Spleen (tissue), 11 donors: Measurements from ENCODE around the gene DDX20. TPM values are rescaled to one million over a fixed set of nuclear protein-coding genes. Genes with fewer than 3 reads are reported as not detected.

ENCODE experiments used
- DNase-seq: peaks from one replicate; pipeline ENCODE4 v3.0.0-alpha.2; 2020
- H3K27ac ChIP-seq, 8 donors: fragments of 200-600 bp; sonication (generic) in 7 of 8; 1 replicate in 4 of 8; 2 replicates in 4 of 8; pipeline versions ENCODE4 v1.5.0 to v1.8.0; 2016 to 2021; ENCODE audit warnings: inconsistent platforms in 4 of 8, mild to moderate bottlenecking in 4 of 8, moderate library complexity in 1 of 8
- H3K27me3 ChIP-seq, 7 donors: fragments of 200-600 bp; sonication (generic) in 6 of 7; replicated peaks in 1 of 7; 1 replicate in 4 of 7; 2 replicates in 3 of 7; pipeline versions ENCODE4 v1.5.0 to v1.8.0; 2016 to 2021; ENCODE audit warnings: inconsistent platforms in 3 of 7, mild to moderate bottlenecking in 1 of 7
- H3K36me3 ChIP-seq, 6 donors: fragments of 200-600 bp; sonication (generic) in 5 of 6; 1 replicate in 4 of 6; 2 replicates in 2 of 6; pipeline versions ENCODE4 v1.5.0 to v1.8.0; 2016 to 2021; ENCODE audit warnings: inconsistent platforms in 2 of 6
- H3K4me1 ChIP-seq, 6 donors: fragments of 200-600 bp; sonication (generic) in 5 of 6; 1 replicate in 3 of 6; 2 replicates in 3 of 6; pipeline versions ENCODE4 v1.5.0 to v1.8.0; 2016 to 2021; ENCODE audit warnings: inconsistent platforms in 3 of 6
- H3K4me3 ChIP-seq, 8 donors: fragments of 200-600 bp; sonication (generic) in 7 of 8; 1 replicate in 4 of 8; 2 replicates in 4 of 8; pipeline versions ENCODE4 v1.5.0 to v1.8.0; 2016 to 2021; ENCODE audit warnings: inconsistent platforms in 4 of 8, mild to moderate bottlenecking in 4 of 8, moderate library complexity in 2 of 8
- H3K9me3 ChIP-seq, 8 donors: fragments of 200-600 bp; sonication (generic) in 7 of 8; 1 replicate in 4 of 8; 2 replicates in 4 of 8; pipeline versions ENCODE4 v1.5.0 to v1.8.0; 2016 to 2021; ENCODE audit warnings: inconsistent platforms in 4 of 8
- CTCF ChIP-seq, 11 experiments: fragments of 200-600 bp in 7 of 11; fragments of 450-650 bp in 4 of 11; sonication (generic) in 4 of 11; IDR thresholded peaks in 8 of 11; conservative IDR thresholded peaks in 3 of 11; 1 replicate in 7 of 11; 2 replicates in 4 of 11; pipeline versions ENCODE4 v1.4.0 to v1.8.0; 2016 to 2021; ENCODE audit warnings: antibody characterized with exemption in 11 of 11, inconsistent platforms in 4 of 11, mild to moderate bottlenecking in 1 of 11
- POLR2A ChIP-seq, 3 donors: fragments of 450-650 bp; IDR thresholded peaks; one replicate each; pipeline ENCODE4 v1.5.1; 2017; ENCODE audit warnings: antibody characterized with exemption in 3 of 3, mild to moderate bottlenecking in 1 of 3
- POLR2AphosphoS5 ChIP-seq, 3 donors: sonication (generic); formaldehyde crosslinking; IDR thresholded peaks; one replicate each; pipeline ENCODE4 v1.5.1; 2017; ENCODE audit warnings: antibody characterized with exemption in 3 of 3
- WGBS, 5 donors: extraction: QIAGEN DNeasy Blood & Tissue Kit in 3 of 5; methylation state at CpG; one replicate each; pipeline versions ENCODE4 v1.1.5 to v1.1.7; 2013 to 2018; 5-methylcytosine and 5-hydroxymethylcytosine counted together
- intact Hi-C: fragments of 100-400 bp; cut with DNase I; formaldehyde crosslinking; loops from one replicate; pipeline ENCODE4 v1.15.0; 2023; ENCODE audit warnings: low total_unique reads
- polyA plus RNA-seq, 3 donors: library from polyadenylated mRNA; stranded (reverse); fragments of 200-250 nt; gene quantifications; one replicate each; pipeline ENCODE4 v1.2.1, GENCODE V29; 2013
- total RNA-seq, 7 donors: library from RNA; depleted of rRNA in 3 of 7; stranded (reverse); fragments of >200 nt in 3 of 7; fragmentation: NEBNext Ultra II Directional in 4 of 7; extraction: Animal tissue kit (Norgen Biotek cat#: 25700) in 4 of 7; gene quantifications; one replicate each; pipeline versions ENCODE4 v1.1.0 to v1.2.1, GENCODE V29; 2016 to 2021
- donor health status: healthy with polysubstance abuse.
- donor health status: DM: no; HTN: no; CAD: no; lungs with moderate emphysema.
- donor health status: DM: no; HTN: no; CAD: no.
- donor health status: Bipolar disorder and iron deficiency.
- donor health status: healthy.
- donor health status: DM: no; HTN: no; CAD: no.
- donor health status: DM: yes; HTN: yes; CAD: no.

DDX20 gene
- total and polyA plus RNA-seq, 10 donors = 7.6 to 40.3 (median 13.3) TPM

GRCh38 chr1:111738133-111738435, 17.6 kb upstream of the DDX20 start:
- H3K27ac ChIP-seq = peak overlapping the region in 7 of 8 donors; percentile 86 to 98 (median 90)
- no peak for DNase-seq
- H3K27me3 ChIP-seq = peaks cover 0 to 53% (median 14%) of the 10 kb centered on the region in 7 donors
- no peaks in the 10 kb centered on the region for H3K36me3 ChIP-seq
- H3K9me3 ChIP-seq = no peaks in the 10 kb centered on the region
- intact Hi-C loops = no loop called here
- H3K4me3 ChIP-seq = peak overlapping the region; percentile 44 to 79 (median 62)
- H3K4me1 ChIP-seq = peaks cover 14 to 76% (median 62%) of the 10 kb centered on the region in 6 donors
- WGBS, 5 donors = 14 to 26% (median 25%) methylated on average over 9 of the region's 9 CpGs
- TF ChIP-seq POLR2AphosphoS5 (IDR thresholded peaks at IDR 0.05) (no peak), CTCF (IDR thresholded peaks at IDR 0.05 in 8 of 11, conservative IDR thresholded peaks at IDR 0.05 in 3 of 11) (no peak), POLR2A (IDR thresholded peaks at IDR 0.05) (no peak)

- H3K36me3 ChIP-seq = no peaks in the 10 kb centered on the region
- H3K27me3 ChIP-seq = peaks cover 0 to 53% (median 14%) of the 10 kb centered on the region in 7 donors
- TF ChIP-seq POLR2AphosphoS5 (IDR thresholded peaks at IDR 0.05) (peak; percentile 14 to 64 (median 57)), CTCF (IDR thresholded peaks at IDR 0.05 in 8 of 11, conservative IDR thresholded peaks at IDR 0.05 in 3 of 11) (no peak), POLR2A (IDR thresholded peaks at IDR 0.05) (peak in 1 of 3 donors; percentile 3)
- H3K4me3 ChIP-seq = peak overlapping the region; percentile 44 to 79 (median 62)
- 1 to 2% (median 1%) methylated on average over 54 to 61 of the region's 61 CpGs for WGBS, 5 donors
- peak; percentile 91 for DNase-seq
- intact Hi-C loops = no loop called here
- H3K4me1 ChIP-seq = peaks cover 11 to 71% (median 58%) of the 10 kb centered on the region in 6 donors
- H3K9me3 ChIP-seq = no peaks in the 10 kb centered on the region
- peak overlapping the region; percentile 76 to 98 (median 90) for H3K27ac ChIP-seq
These were observed 17.1 kb upstream of the DDX20 start for GRCh38 chr1:111738436-111739193.

GRCh38 chr1:111739194-111739924, 16.3 kb upstream of the DDX20 start, which contains the start of gene INKA2:
Gene INKA2 (minus strand): TSS chr1:111739395. CDS start chr1:111739242, 153 bp downstream.
- peaks cover 9 to 64% (median 51%) of the 10 kb centered on the region in 6 donors for H3K4me1 ChIP-seq
- intact Hi-C loops = no loop called here

More at GRCh38 chr1:111739194-111739924, 16.3 kb upstream of the DDX20 start, which contains the start of gene INKA2:
- WGBS, 5 donors = 0 to 1% (median 0%) methylated on average over 27 to 59 of the region's 59 CpGs
- peak; percentile 87 to 92 (median 91) for TF ChIP-seq POLR2AphosphoS5 (IDR thresholded peaks at IDR 0.05)
- peak in 2 of 3 donors; percentile 40 to 45 for TF ChIP-seq POLR2A (IDR thresholded peaks at IDR 0.05)
- TF ChIP-seq CTCF (IDR thresholded peaks at IDR 0.05 in 8 of 11, conservative IDR thresholded peaks at IDR 0.05 in 3 of 11) = peak in 4 of 11 experiments; percentile 22 to 46 (median 34)
- H3K27me3 ChIP-seq = peaks cover 0 to 53% (median 14%) of the 10 kb centered on the region in 7 donors
- DNase-seq = peak; percentile 96
- peak within 1 kb of the TSS; percentile 76 to 98 (median 90) for H3K27ac ChIP-seq
- no peaks in the 10 kb centered on the region for H3K9me3 ChIP-seq
- H3K36me3 ChIP-seq = no peaks in the 10 kb centered on the region
- peak within 1 kb of the TSS; percentile 44 to 79 (median 62) for H3K4me3 ChIP-seq
